Measurements from ENCODE around the gene CROT.

- no peak for TF ChIP-seq CTCF (conservative IDR thresholded peaks at IDR 0.05; ENCODE audit: low read depth in 2 of 2)
- TF ChIP-seq POLR2AphosphoS5 (IDR thresholded peaks at IDR 0.05; ENCODE audit: low read depth) = no peak
These were observed 13.7 kb upstream of the CROT start for GRCh38 chr7:87331687-87332252.

Data from GM23338 (cell line).